NCI-H2196 (cell line): ENCODE measurements around the gene LGALS12.
"Not testable (repeated sequence)": the region's sequence is repeated elsewhere in the genome, so short reads cannot be mapped to it uniquely, and the experiment has no call there.

Source experiments
- DNase-seq: peaks from one replicate; lab custom pipeline; 2025; ENCODE audit not compliant: unreplicated experiment; lab: John Stamatoyannopoulos, UW

The LGALS12 gene

DNA sequence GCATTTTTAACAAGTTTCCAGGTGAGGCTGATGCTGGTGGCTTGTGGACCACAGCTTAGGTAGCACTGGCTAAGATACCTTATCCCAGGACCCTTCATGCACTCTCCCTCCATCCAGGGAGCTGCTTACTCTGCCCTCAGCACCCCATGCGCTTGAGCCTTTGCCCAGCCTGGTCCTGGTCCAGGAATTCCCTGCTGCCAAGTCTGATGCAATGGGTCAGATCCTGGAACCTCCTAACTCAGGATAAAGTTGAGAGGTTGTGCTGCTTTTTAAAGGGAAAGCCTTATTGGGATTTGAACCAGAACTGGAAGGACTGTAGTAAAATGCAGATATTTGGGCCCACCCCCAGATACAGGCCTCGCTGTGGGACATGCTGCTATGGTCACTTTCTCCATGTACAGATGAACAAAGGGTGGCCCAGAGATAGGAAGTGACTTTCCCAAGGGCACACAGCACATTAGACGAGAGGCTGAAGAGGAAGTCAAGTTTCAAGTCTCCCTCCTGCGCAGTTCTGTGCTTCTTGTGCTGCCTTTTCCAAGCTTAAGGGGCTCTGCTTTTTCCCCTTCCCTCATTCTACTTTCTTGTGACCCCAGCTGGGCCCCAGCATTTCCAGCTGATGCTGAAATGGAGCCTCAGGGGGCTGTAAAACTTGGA lies 824 bp upstream of the LGALS12 start:
- no peak for DNase-seq

DNA sequence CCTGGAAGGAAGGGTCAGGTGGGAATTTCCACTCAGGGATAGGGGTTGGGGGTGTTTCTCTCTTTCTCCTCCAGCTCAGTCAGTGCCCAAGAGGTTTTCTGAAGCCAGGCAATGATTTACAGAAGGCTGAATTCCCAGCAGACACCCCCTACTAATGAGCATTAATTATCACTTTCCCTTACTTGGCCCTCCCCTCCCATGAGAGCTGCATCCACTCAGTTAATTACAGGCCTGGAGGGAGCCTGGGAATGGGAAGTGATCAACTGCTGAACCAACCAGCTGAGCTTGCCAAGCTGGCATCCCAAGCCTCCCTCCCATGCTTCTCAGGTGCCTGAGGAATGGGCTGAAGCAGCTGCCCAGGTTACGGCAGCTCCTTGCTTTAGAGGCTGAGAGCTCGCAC lies 992 bp downstream of the LGALS12 start:
- no peak for DNase-seq

DNA sequence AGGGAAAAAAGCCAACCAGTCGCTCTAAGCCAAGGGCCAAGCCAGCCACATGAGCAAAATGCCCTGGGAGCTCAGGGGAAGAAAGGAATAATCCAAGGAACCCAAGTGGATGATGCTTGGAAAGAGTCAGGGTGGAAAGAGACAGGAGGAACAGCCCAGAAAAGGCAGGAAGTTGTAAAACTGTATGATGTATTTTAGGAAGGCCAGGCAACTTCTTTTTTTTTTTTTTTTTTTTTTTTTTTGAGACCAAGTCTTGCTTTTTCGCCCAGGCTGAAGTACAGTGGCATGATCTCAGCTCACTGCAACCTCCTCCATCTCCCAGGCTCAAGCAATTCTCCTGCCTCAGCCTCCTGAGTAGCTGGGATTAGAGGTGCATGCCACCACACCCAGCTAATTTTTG lies 1.6 kb downstream of the LGALS12 start:
- DNase-seq, result no peak

DNA sequence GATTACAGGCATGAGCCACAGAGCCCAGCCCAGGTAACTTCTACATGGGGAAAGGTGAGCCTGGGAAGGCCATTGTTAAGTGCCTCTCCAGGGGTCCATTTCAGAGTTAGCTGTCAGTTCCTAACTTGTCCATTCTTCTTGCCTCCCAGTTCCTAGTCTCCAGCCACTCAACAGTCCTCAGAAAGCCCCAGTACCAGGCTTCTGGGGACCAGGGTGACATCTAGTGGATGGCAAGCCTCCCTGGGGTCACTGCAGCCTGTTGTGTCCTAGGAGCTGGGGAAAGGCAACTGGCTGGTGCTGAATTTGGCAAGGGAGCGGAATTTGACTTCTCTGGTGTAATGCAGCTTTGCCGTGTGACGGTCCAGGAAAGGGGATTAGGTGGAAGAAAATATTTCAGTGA lies 2.1 kb downstream of the LGALS12 start:
- DNase-seq, result peak; percentile 10

DNA sequence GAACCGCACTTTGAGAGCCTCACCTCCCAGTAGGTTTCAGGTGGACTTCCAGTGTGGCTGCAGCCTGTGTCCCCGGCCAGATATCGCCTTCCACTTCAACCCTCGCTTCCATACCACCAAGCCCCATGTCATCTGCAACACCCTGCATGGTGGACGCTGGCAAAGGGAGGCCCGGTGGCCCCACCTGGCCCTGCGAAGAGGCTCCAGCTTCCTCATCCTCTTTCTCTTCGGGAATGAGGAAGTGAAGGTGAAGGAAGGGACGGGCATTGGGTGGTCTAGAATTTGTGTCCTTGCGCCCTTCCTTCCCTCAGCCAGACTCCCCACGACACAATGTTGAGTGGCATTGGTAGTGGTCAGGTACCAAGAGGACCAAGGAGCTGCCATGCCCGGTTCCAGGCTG lies 2.9 kb downstream of the LGALS12 start:
- no peak for DNase-seq

DNA sequence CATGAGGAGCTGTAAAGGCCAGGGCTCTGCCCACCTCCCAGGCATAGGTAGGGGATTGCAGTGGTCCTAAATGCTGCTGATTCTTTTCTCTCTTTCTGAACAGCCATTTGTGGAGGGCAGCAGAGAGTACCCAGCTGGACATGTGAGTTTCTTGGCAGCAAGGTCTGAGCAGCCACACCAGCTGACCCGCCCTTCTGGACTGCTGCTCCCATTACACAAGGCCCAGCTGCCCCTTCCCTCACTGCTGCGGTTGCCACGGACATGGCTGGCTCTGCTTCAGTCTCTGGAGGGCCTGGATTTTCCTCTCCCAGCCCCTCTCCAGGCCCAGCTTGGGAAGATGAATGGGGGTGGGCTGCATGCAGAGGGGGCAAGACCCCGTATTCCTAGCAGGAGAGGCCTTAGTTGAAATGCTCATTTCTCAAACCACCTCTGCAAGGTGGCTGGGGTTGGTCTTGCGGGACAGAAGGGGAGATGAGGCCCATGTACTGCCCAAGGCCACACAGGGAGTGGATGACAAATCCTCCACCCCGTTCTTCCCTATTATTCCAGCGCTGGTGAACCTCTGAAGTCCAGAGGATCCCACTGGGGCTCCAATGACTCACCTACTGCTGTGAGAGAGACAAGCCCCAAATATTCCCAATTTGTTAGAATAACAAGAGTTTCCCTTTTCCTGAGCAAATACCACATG lies 4.6 kb downstream of the LGALS12 start:
- peak; percentile 13 for DNase-seq

DNA sequence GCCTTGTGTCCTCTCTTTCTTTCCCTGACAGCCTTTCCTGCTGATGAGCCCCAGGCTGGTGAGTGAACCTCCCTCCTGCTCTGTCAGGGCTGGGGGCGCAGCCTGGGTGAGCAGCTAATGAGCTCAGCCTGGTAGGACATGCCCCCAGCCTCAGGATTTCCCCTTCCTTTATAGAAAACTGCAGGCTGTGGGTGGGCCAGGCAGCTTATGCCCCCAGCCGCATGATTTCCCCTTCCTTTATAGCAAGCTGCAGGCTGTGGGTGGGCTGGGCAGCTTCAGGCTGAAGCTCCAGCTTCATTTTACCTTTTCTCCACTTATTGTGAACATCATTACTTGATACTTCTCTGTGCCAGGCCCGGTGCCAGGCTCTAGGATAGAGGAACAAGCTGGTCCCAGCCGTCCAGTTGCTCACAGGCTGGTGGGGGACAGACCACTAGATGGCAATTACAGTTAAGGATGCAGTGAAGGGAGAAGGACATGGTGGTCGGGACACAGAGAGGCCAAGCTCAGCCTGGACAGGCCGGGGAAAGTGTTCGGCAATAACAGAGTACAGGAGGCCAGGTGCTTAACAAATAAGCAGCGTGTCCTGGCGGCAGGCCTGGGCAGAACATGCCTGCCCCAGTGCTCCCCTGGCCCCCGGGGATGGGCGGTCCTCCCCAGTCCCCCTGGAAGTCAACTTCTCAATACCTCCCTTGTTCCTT lies 5.3 kb downstream of the LGALS12 start:
- DNase-seq, result no peak

DNA sequence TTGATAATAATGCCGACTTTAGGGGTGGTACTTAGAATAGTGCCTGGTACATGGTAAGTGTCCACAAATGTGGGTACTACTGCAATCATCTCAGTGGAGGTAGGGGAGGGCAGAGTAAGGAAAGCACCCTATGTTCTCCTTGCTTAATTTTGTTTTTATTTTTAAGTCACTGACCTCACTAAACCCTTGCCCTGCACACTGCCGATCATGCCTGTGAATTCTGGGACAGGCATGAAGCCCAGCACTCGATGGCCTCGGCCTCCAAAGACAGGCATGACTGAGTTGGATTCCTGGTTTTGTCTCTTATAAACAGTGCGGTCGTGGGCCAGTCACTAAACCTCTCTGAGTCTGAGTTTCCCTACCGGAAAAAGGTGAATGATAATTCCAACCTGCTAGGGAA lies 6.9 kb downstream of the LGALS12 start:
- DNase-seq, result no peak

DNA sequence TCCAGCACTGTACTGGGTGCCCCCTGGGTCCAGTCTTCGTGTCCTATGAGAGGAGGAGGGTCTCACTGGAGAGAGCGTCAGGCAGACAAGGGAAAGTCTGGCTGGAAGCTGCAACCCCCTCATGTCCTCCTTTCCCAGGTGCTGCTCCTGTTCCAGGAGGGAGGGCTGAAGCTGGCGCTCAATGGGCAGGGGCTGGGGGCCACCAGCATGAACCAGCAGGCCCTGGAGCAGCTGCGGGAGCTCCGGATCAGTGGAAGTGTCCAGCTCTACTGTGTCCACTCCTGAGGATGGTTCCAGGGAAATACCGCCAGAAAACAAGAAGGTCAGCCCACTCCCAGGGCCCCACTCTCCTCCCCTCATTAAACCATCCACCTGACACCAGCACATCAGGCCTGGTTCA lies 10.2 kb downstream of the LGALS12 start:
- DNase-seq, result no peak

DNA sequence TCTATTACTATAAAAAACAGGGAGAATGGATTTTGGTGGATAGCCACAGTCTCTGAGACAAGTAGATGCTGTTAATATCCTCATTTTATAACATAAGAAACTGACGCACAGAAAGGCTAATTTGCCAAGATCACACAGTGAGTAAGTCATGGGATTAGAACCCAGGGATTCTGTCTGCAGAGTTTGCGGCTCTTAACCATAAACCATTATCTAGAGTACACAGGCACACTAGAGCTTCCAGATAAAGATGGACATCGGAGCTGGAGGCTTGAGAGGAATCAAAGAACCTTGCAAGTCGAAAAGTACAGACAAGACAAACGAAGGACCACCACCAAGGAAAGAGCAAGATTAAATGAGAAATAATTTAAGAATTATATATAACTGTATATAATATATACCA lies 11.3 kb downstream of the LGALS12 start:
- no peak for DNase-seq

DNA sequence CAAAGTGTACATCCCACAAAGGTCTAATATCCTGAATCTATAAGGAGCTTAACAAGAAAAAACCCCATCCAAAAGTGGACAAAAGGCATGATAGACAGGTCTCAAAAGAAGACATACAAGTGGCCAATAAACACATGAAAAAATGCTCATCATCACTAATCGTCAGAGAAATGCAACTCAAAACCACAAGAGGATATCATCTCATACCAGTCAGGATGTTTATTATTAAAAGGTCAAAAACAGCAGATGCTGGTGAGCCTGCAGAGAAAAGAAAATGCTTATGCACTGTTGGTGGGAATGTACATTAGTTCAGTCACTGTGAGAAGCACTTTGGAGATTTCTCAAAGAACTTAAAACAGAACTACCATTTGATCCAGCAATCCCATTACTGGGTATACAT lies 12.7 kb downstream of the LGALS12 start:
- DNase-seq, result no peak

DNA sequence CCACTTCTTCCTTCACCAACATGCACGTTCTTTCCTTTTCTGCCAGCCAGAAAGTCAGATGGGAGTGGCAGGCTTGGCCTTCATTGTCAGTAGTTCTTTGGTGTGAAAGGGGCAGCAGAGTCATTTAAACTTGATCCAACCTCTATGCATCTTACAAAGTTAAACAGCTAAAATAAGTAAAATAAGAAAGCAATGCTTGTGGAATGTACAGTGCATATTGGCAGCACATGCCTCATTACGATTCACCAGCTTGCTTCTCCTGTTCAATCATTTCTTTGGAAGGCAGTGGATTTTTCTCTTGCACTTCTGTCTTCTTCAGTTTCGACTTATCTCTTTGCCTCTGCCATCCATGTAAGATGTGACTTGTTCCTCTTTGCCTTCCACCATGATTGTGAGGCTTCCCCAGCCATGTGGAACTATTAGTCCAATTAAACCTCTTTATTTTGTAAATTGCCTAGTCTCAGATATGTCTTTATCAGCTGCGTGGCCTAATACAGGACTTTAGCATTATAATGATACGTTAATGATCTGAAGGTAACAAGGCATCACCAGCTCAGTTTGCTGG lies 14.8 kb downstream of the LGALS12 start:
- DNase-seq, result no peak

DNA sequence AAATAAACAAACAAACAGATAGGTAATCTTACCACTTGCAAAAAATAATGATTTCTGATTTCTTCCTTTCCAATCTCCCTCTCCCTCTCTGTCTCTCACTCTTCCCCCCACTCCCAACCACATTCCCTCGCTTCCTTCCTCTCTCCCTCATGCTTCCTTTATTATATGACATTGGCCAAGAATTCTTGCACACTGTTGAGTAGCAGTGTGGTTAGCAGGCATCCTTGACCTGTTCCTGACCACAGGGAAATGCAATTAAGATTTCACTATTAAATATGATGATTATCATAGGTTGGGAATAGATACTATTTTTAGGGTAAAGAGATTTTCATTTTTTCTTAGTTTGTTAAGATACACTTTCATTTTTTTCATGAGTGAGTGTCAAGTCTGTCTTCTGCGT lies 16.0 kb downstream of the LGALS12 start:
- no peak for DNase-seq

DNA sequence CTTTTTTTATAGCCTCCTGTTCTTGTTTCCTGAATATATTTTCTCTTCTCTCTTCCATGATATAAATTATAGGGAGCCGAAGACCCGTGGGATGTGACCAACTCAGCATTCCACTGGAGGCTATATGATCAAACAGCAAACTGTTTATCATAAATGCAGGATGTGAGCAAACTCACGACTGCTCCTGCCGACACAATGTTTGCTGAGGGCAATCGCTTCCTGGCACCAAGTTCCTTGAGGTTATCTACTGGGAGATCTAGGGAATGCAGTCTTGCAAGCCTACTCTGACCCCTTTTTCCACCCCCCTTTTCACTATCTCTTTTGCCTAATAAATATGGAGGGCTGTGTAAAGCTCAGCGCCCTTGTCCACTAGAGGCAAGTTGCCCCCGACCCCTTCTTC lies 17.3 kb downstream of the LGALS12 start:
- no peak for DNase-seq

DNA sequence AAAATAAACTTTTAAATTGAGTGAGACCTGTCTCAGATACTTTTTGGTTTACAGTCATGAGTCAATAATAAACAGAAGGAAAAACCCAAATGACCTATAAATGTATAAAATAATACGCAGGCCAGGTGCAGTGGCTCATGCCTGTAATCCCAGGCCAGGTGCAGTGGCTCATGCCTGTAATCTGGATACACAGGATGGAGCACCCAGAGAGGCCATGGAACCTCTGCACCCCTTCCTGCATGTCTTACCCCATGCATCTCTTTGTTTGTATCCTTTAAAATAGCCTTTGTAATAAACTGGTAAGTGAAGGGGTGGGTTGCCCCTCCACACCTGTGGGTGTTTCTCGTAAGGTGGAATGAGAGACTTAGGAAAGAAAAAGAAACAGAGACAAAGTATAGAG lies 21.8 kb downstream of the LGALS12 start:
- DNase-seq, result no peak

DNA sequence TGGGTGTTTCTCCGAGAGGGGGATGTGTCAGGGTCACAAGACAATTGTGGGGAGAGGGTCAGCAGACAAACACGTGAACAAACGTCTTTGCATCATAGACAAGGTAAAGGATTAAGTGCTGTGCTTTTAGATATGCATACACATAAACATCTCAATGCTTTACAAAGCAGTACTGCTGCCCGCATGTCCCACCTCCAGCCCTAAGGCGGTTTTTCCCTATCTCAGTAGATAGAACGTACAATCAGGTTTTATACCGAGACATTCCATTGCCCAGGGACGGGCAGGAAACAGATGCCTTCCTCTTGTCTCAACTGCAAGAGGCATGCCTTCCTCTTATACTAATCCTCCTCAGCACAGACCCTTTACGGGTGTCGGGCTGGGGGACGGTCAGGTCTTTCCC lies 22.3 kb downstream of the LGALS12 start:
- not testable (repeated sequence) for DNase-seq

DNA sequence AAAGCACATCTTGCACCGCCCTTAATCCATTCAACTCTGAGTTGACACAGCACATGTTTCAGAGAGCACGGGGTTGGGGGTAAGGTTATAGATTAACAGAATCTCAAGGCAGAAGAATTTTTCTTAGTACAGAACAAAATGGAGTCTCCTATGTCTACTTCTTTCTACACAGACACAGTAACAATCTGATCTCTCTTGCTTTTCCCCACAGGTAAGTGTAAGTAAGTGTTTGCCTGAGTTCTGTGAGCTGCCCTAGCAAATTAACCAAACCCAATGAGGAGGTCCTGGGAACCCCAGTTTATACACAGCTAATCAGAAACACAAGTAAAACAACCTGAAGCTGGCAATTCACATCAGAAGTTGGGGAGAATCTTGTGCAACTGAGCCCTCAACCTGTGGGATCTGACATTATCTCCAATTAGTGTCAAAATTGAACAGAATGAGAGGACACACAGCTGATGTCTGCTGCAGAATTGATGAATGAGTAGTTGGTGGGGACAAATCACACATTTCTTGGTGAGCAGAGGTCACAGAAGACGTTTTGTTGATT lies 22.9 kb downstream of the LGALS12 start:
- not testable (repeated sequence) for DNase-seq

DNA sequence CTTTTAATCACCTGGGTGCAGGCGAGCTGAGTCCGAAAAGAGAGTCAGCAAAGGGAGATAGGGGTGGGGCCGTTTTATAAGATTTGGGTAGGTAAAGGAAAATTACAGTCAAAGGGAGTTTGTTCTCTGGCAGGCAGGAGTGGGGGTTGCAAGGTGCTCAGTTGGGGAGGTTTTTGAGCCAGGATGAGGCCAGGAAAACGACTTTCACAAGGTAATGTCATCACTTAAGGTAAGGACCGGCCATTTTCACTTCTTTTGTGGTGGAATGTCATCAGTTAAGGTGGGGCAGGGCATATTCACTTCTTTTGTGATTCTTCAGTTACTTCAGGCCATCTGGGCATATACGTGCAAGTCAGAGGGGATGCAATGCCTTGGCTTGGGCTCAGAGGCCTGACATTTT lies 23.5 kb downstream of the LGALS12 start:
- not testable (repeated sequence) for DNase-seq

DNA sequence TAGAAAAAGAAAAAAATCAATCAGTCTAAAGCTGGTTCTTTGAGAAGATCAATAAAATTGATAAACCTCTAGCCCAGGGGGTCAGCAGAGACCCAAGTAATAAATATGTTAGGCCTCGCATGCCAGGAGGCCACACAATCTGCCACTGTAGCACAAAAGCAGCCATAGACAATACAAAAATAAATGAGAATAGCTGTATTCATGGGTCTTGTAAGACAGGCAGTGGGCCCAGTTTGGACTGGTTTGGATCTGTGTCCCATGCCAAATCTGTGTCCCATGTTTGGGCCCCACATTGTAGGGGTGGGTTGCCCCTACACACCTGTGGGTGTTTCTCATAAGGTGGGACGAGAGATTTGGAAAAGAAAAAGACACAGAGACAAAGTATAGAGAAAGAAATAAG lies 24.1 kb downstream of the LGALS12 start:
- DNase-seq, result no peak

DNA sequence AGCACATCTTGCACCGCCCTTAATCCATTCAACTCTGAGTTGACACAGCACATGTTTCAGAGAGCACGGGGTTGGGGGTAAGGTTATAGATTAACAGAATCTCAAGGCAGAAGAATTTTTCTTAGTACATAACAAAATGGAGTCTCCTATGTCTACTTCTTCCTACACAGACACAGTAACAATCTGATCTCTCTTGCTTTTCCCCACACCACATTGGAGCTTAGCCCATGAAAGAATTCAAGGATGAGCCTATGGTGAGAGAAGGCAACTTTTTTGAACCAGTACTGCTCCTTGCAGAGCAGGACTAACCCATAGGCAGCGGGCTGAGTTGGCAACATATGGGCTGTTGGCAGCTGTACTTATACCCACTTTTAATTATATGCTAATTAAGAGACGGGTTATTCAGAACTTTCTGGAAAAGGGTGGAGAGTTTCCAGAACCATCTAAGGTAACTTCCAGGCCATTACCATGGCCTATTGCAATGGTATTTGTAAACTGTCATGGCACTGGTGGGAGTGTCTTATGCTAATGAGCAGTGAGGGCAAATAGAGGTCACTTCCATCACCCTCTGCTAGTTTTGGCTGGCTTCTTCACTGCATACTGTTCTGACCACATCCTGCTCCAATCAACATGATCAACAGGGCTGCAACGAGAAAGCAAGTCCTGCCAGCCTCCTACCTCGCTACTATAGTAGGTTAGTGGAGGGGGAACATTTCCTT lies 25.3 kb downstream of the LGALS12 start:
- peak; percentile 25 for DNase-seq

DNA sequence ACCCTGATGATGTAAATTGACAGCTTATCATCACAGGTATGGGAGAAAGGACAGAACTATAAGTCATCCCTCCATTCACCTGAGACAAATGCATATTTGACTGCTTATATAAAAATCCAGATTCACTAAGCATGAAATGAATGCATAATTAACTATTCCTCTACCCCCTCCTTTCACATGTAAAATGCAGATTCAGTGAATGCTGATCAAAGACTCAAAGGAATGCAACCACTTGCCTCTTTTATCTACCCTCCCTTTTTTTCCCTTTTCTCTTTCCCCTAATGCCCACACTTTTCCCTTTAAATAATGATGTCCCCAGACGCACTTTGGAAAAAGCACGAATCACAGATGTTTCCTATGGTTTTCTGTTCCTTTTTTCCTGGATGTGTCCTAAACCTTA lies 26.2 kb downstream of the LGALS12 start:
- no peak for DNase-seq
